Astrocyte (in vitro differentiated cells and primary cell): ENCODE measurements around the gene IFT20.

Experiments used
- CTCF ChIP-seq: IDR thresholded peaks from 2 replicates; pipeline ENCODE4 v1.5.1; 2011; ENCODE audit warnings: low read depth, mild to moderate bottlenecking, inconsistent platforms, low read length, moderate library complexity; ENCODE audit not compliant: insufficient read depth
- EZH2 ChIP-seq: IDR thresholded peaks from 2 replicates; pipeline ENCODE4 v1.6.1; 2012; ENCODE audit warnings: mild to moderate bottlenecking, low read length, inconsistent platforms; ENCODE audit not compliant: insufficient read depth

- TF ChIP-seq CTCF = no peak
- TF ChIP-seq EZH2 = no peak
Measured at GRCh38 chr17:28340374-28340773, 5.1 kb upstream of the IFT20 start.
